Astrocyte (in vitro differentiated cells and primary cell): Measurements from ENCODE around the gene TMEM107.

Experiments used
- EZH2 ChIP-seq: IDR thresholded peaks from 2 replicates; pipeline ENCODE4 v1.6.1; 2012; ENCODE audit warnings: mild to moderate bottlenecking, low read length, inconsistent platforms; ENCODE audit not compliant: insufficient read depth
- TF ChIP-seq, protein P1 (sequence below): IDR thresholded peaks from 2 replicates; pipeline ENCODE4 v1.5.1; 2011; ENCODE audit warnings: low read depth, mild to moderate bottlenecking, inconsistent platforms, low read length, moderate library complexity; ENCODE audit not compliant: insufficient read depth

DNA sequence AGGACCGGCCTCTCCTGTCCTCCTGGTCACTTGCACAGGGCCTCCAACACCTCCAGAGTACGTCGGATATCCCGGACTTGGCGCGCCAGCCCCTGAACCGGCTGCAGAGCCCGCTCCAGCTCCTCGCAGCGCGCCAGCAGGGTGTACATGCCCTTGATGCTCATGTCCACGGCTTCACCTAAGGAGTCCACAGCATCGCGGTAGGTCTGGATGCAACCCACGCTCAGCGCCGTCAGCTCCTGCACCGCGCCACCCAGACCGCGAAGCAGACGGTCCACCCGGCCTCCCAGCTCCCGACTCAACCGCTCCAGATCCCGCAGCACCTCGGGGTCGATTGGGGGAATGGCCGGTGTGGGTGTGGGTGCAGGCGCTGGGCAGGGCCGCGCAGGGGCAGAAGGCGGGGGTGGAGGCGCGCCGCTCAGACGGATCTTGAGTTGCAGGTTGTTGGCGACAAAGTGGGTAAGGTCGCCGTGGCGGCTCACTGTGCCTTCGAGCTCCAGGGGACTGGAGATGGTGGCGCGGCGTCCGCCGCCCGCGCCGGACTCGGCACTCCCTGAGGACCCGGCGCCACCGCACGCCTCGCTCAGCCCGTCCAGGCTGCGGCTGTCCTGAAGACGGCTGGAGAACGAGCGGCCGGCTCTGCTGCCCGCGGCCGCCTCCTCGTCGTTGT is 13.0 kb upstream of the TMEM107 start:
- TF ChIP-seq, protein P1, sequence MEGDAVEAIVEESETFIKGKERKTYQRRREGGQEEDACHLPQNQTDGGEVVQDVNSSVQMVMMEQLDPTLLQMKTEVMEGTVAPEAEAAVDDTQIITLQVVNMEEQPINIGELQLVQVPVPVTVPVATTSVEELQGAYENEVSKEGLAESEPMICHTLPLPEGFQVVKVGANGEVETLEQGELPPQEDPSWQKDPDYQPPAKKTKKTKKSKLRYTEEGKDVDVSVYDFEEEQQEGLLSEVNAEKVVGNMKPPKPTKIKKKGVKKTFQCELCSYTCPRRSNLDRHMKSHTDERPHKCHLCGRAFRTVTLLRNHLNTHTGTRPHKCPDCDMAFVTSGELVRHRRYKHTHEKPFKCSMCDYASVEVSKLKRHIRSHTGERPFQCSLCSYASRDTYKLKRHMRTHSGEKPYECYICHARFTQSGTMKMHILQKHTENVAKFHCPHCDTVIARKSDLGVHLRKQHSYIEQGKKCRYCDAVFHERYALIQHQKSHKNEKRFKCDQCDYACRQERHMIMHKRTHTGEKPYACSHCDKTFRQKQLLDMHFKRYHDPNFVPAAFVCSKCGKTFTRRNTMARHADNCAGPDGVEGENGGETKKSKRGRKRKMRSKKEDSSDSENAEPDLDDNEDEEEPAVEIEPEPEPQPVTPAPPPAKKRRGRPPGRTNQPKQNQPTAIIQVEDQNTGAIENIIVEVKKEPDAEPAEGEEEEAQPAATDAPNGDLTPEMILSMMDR, result no peak
- no peak for TF ChIP-seq EZH2
